ENCODE data around the gene MPO.

- TF ChIP-seq CTCF (IDR thresholded peaks at IDR 0.05; ENCODE audit: low read depth, low read length, missing input control), result no peak
- TF ChIP-seq HNF4G (IDR thresholded peaks at IDR 0.05), result no peak
- TF ChIP-seq FOXA1 (IDR thresholded peaks at IDR 0.05), result no peak
- no peak for TF ChIP-seq YY1 (IDR thresholded peaks at IDR 0.05)
- no peak for TF ChIP-seq MAX (IDR thresholded peaks at IDR 0.05)
- TF ChIP-seq SP1 (IDR thresholded peaks at IDR 0.05), result no peak
- no peak for TF ChIP-seq TAF1 (conservative IDR thresholded peaks at IDR 0.05)
- TF ChIP-seq ATF3 (IDR thresholded peaks at IDR 0.05), result no peak
- no peak for TF ChIP-seq GABPA (IDR thresholded peaks at IDR 0.05 in 1 of 2, conservative IDR thresholded peaks at IDR 0.05 in 1 of 2)
Observed at GRCh38 chr17:58312021-58312630, 31.4 kb upstream of the MPO start.

Data from liver (tissue), 3 donors.